ENCODE results near the gene NPFFR1. TPM values are rescaled to one million over a fixed set of nuclear protein-coding genes. Genes with fewer than 3 reads are reported as not detected.

NPFFR1 gene
- total RNA-seq, 1 experiment from 2014 or later, result 0.05 TPM

- Histone ChIP-seq H3K4me1 (ENCODE audit: control insufficient read depth, insufficient read depth, low read length) (peaks cover 3% of the 10 kb centered on the region; the same call in 1 of the 2 replicates), H3K27ac (ENCODE audit: low read length) (no peak overlapping the region), H3K9me3 (ENCODE audit: control insufficient read depth, insufficient read depth, low read depth, low read length) (no peaks in the 10 kb centered on the region; the same call in 1 of the 2 replicates), H3K27me3 (ENCODE audit: control insufficient read depth, insufficient read depth, low read length) (no peaks in the 10 kb centered on the region), H3K36me3 (ENCODE audit: control insufficient read depth, insufficient read depth, low read length) (no peaks in the 10 kb centered on the region), H3K4me3 (ENCODE audit: low read depth in 2 of 2, low read length in 2 of 2) (no peak overlapping the region)
- in situ Hi-C loops (cut with HindIII; ENCODE audit: low pct_unique_long_range_greater_than_20kb, low sequenced_read_pairs), result no loop called here
- TF ChIP-seq SIN3A (IDR thresholded peaks at IDR 0.05; ENCODE audit: borderline replicate concordance, insufficient read depth, low read depth, low read length), result no peak
- no peak for TF ChIP-seq TCF7L2 (IDR thresholded peaks at IDR 0.05; ENCODE audit: low read depth, low read length)
- no peak for TF ChIP-seq REST (IDR thresholded peaks at IDR 0.05; ENCODE audit: insufficient read depth in 1 of 2, low read depth in 2 of 2, low read length in 1 of 2)
- TF ChIP-seq CTCF (IDR thresholded peaks at IDR 0.05), result no peak
- TF ChIP-seq POLR2AphosphoS5 (IDR thresholded peaks at IDR 0.05; ENCODE audit: low read depth, low read length), result no peak
- DNase-seq (ENCODE audit: low read depth, low spot score) (no peak), ATAC-seq (no peak)
- POLR2A ChIA-PET, result no interaction called here
- no TSS peak for BruUV-seq (replicated peaks)
- intact Hi-C loops (cut with micrococcal nuclease; ENCODE audit: unreplicated experiment), result no loop called here
- CTCF ChIA-PET, result no interaction called here
These were observed 47.3 kb upstream of the NPFFR1 start for GRCh38 chr10:70331160-70331485.

- no peak overlapping the region for H3K4me3 ChIP-seq (ENCODE audit: low read depth in 2 of 2, low read length in 2 of 2)
- no peaks in the 10 kb centered on the region; the same call in 1 of the 2 replicates for H3K9me3 ChIP-seq (ENCODE audit: control insufficient read depth, insufficient read depth, low read depth, low read length)
- intact Hi-C loops (cut with micrococcal nuclease; ENCODE audit: unreplicated experiment) (no loop called here), in situ Hi-C loops (cut with HindIII; ENCODE audit: low pct_unique_long_range_greater_than_20kb, low sequenced_read_pairs) (no loop called here)
- TF ChIP-seq SIN3A (IDR thresholded peaks at IDR 0.05; ENCODE audit: borderline replicate concordance, insufficient read depth, low read depth, low read length), result no peak
- no peak for TF ChIP-seq POLR2AphosphoS5 (IDR thresholded peaks at IDR 0.05; ENCODE audit: low read depth, low read length)
- TF ChIP-seq CTCF (IDR thresholded peaks at IDR 0.05), result no peak
- no peak for TF ChIP-seq TCF7L2 (IDR thresholded peaks at IDR 0.05; ENCODE audit: low read depth, low read length)
- TF ChIP-seq REST (IDR thresholded peaks at IDR 0.05; ENCODE audit: insufficient read depth in 1 of 2, low read depth in 2 of 2, low read length in 1 of 2), result no peak
- DNase-seq (ENCODE audit: low read depth, low spot score), result no peak
- ChIA-PET POLR2A (no interaction called here), CTCF (no interaction called here)
- no peak for ATAC-seq
- H3K4me1 ChIP-seq (ENCODE audit: control insufficient read depth, insufficient read depth, low read length), result peaks cover 3% of the 10 kb centered on the region; the same call in 1 of the 2 replicates
- H3K27ac ChIP-seq (ENCODE audit: low read length), result no peak overlapping the region
- H3K27me3 ChIP-seq (ENCODE audit: control insufficient read depth, insufficient read depth, low read length), result no peaks in the 10 kb centered on the region
- BruUV-seq (replicated peaks), result no TSS peak
- H3K36me3 ChIP-seq (ENCODE audit: control insufficient read depth, insufficient read depth, low read length), result no peaks in the 10 kb centered on the region
These were observed 46.9 kb upstream of the NPFFR1 start for GRCh38 chr10:70330671-70331070.

Measured in Panc1 (cell line).